H9 (cell line): ENCODE results near the gene DUSP16. TPM values are rescaled to one million over a fixed set of nuclear protein-coding genes. Genes with fewer than 3 reads are reported as not detected.

ENCODE experiments used
- DNase-seq: peaks from one replicate; pipeline ENCODE4 v3.0.0-alpha.2; 2017
- H2AFZ ChIP-seq: one replicate; pipeline ENCODE4 v1.6.1; 2013; ENCODE audit warnings: mild to moderate bottlenecking, low read length, control low read depth, moderate library complexity
- H2AK5ac ChIP-seq: 2 replicates; pipeline ENCODE4 v1.6.1; 2013; ENCODE audit warnings: low read length, control low read depth, mixed read lengths; ENCODE audit not compliant: insufficient read length
- H2BK120ac ChIP-seq: one replicate; pipeline ENCODE4 v1.6.1; 2013; ENCODE audit warnings: low read depth, mild to moderate bottlenecking, low read length, control low read depth, inconsistent platforms; ENCODE audit not compliant: poor library complexity, severe bottlenecking
- H2BK12ac ChIP-seq: 2 replicates; pipeline ENCODE4 v1.6.1; 2013; ENCODE audit warnings: low read length, control low read depth, mixed read lengths, low read depth; ENCODE audit not compliant: insufficient read length
- H2BK15ac ChIP-seq: 2 replicates; pipeline ENCODE4 v1.6.1; 2013; ENCODE audit warnings: low read depth, low read length, control low read depth
- H2BK20ac ChIP-seq: one replicate; pipeline ENCODE4 v1.6.1; 2013; ENCODE audit warnings: low read depth, mild to moderate bottlenecking, low read length, control low read depth, inconsistent platforms; ENCODE audit not compliant: poor library complexity, severe bottlenecking
- H2BK5ac ChIP-seq: 2 replicates; pipeline ENCODE4 v1.6.1; 2013; ENCODE audit warnings: low read length, control low read depth, mixed read lengths; ENCODE audit not compliant: insufficient read length
- H3K14ac ChIP-seq: 2 replicates; pipeline ENCODE4 v1.6.1; 2013; ENCODE audit warnings: low read length, control low read depth; ENCODE audit not compliant: insufficient read depth
- H3K18ac ChIP-seq: 2 replicates; pipeline ENCODE4 v1.6.1; 2013; ENCODE audit warnings: low read depth, mild to moderate bottlenecking, mixed read lengths, low read length, control low read depth; ENCODE audit not compliant: insufficient read length
- H3K23ac ChIP-seq: 2 replicates; pipeline ENCODE4 v1.6.1; 2013; ENCODE audit warnings: low read length, control low read depth, mixed read lengths, low read depth; ENCODE audit not compliant: insufficient read length
- H3K23me2 ChIP-seq: 2 replicates; pipeline ENCODE4 v1.6.1; 2013; ENCODE audit warnings: low read depth, mild to moderate bottlenecking, mixed read lengths, low read length, control low read depth; ENCODE audit not compliant: insufficient read length, poor library complexity, severe bottlenecking
- H3K27ac ChIP-seq: 2 replicates; pipeline ENCODE4 v1.5.1; 2013; ENCODE audit warnings: low read length, control low read depth, mixed read lengths, low read depth; ENCODE audit not compliant: insufficient read length
- H3K27me3 ChIP-seq: 2 replicates; pipeline ENCODE4 v1.6.1; 2013; ENCODE audit warnings: low read length, control low read depth, inconsistent platforms; ENCODE audit not compliant: insufficient read depth
- H3K4ac ChIP-seq: 2 replicates; pipeline ENCODE4 v1.6.1; 2013; ENCODE audit warnings: low read depth, mild to moderate bottlenecking, control low read depth, inconsistent platforms, low read length, moderate library complexity
- H3K4me1 ChIP-seq: 2 replicates; pipeline ENCODE4 v1.6.1; 2013; ENCODE audit warnings: low read length, control low read depth, inconsistent platforms; ENCODE audit not compliant: insufficient read depth
- H3K4me2 ChIP-seq: 2 replicates; pipeline ENCODE4 v1.6.1; 2013; ENCODE audit warnings: low read length, control low read depth, mixed read lengths; ENCODE audit not compliant: insufficient read length, insufficient read depth
- H3K56ac ChIP-seq: 2 replicates; pipeline ENCODE4 v1.6.1; 2013; ENCODE audit warnings: low read depth, mild to moderate bottlenecking, mixed read lengths, low read length, control low read depth; ENCODE audit not compliant: insufficient read length
- H3K79me1 ChIP-seq: 2 replicates; pipeline ENCODE4 v1.6.1; 2013; ENCODE audit warnings: low read depth, mild to moderate bottlenecking, moderate library complexity, low read length, control low read depth, inconsistent platforms; ENCODE audit not compliant: insufficient read depth, poor library complexity, severe bottlenecking
- H3K79me2 ChIP-seq: 2 replicates; pipeline ENCODE4 v1.6.1; 2013; ENCODE audit warnings: low read length, control low read depth, inconsistent platforms; ENCODE audit not compliant: insufficient read depth
- H3K9ac ChIP-seq: 2 replicates; pipeline ENCODE4 v1.6.1; 2013; ENCODE audit warnings: low read length, control low read depth, mixed read lengths; ENCODE audit not compliant: insufficient read length; ENCODE audit errors: extremely low read depth
- H3K9me3 ChIP-seq: one replicate; pipeline ENCODE4 v1.6.1; 2013; ENCODE audit warnings: low read depth, low read length, inconsistent platforms; ENCODE audit not compliant: control insufficient read depth
- H3T11ph ChIP-seq: one replicate; pipeline ENCODE4 v1.6.1; 2013; ENCODE audit warnings: mild to moderate bottlenecking, low read length, control low read depth, inconsistent platforms
- H4K20me1 ChIP-seq: one replicate; pipeline ENCODE4 v1.6.1; 2013; ENCODE audit not compliant: control insufficient read depth, insufficient read length, insufficient read depth
- H4K5ac ChIP-seq: 2 replicates; pipeline ENCODE4 v1.6.1; 2013; ENCODE audit warnings: low read depth, mild to moderate bottlenecking, mixed read lengths, low read length, control low read depth; ENCODE audit not compliant: insufficient read length
- H4K8ac ChIP-seq: replicated peaks from 2 replicates; pipeline ENCODE4 v1.6.1; 2013; ENCODE audit warnings: low read length, control low read depth, mixed read lengths, low read depth; ENCODE audit not compliant: insufficient read length
- H4K91ac ChIP-seq: 2 replicates; pipeline ENCODE4 v1.6.1; 2013; ENCODE audit warnings: low read depth, mild to moderate bottlenecking, moderate library complexity, mixed read lengths, low read length, control low read depth; ENCODE audit not compliant: insufficient read length
- H3K27ac Mint-ChIP-seq, 3 experiments: 2 replicates in 2 of 3; 3 replicates in 1 of 3; pipeline ENCODE4 v1.8.0; 2020 to 2021; ENCODE audit warnings: mixed read lengths in 3 of 3, mild to moderate bottlenecking in 1 of 3, moderate library complexity in 1 of 3
- H3K27me3 Mint-ChIP-seq: 2 replicates; pipeline ENCODE4 v1.8.0; 2021; ENCODE audit warnings: low read depth, mild to moderate bottlenecking, moderate library complexity, mixed read lengths
- H3K36me3 Mint-ChIP-seq, 3 experiments: 2 replicates in 2 of 3; 3 replicates in 1 of 3; pipeline ENCODE4 v1.8.0; 2020 to 2021; ENCODE audit warnings: low read depth in 3 of 3, mixed read lengths in 3 of 3; ENCODE audit not compliant: insufficient read depth in 1 of 3
- H3K4me1 Mint-ChIP-seq, 2 experiments: 2 replicates each; pipeline ENCODE4 v1.8.0; 2020; ENCODE audit warnings: mixed read lengths in 2 of 2
- H3K4me3 Mint-ChIP-seq, 2 experiments: 2 replicates in 1 of 2; 3 replicates in 1 of 2; pipeline ENCODE4 v1.8.0; 2020 to 2021; ENCODE audit warnings: mild to moderate bottlenecking in 2 of 2, mixed read lengths in 2 of 2, moderate library complexity in 1 of 2
- H3K9me3 Mint-ChIP-seq, 2 experiments: 2 replicates in 1 of 2; 3 replicates in 1 of 2; pipeline ENCODE4 v1.8.0; 2020; ENCODE audit warnings: mild to moderate bottlenecking in 2 of 2, mixed read lengths in 2 of 2, moderate library complexity in 1 of 2
- WGBS: extraction: QIAGEN DNeasy Blood & Tissue Kit; methylation state at CpG from one replicate; pipeline ENCODE4 v1.1.7; 2013; ENCODE audit warnings: missing lambda C conversion rate, low lambda C conversion rate, mixed read lengths; ENCODE audit not compliant: insufficient read length; ENCODE audit errors: extremely low coverage; 5-methylcytosine and 5-hydroxymethylcytosine counted together
- total RNA-seq: library from RNA; stranded (reverse); gene quantifications from 2 replicates; pipeline ENCODE4 v1.2.1, GENCODE V29; 2021
- TF ChIP-seq, protein P1 (sequence below): fragments of 200-600 bp; sonication (generic); conservative IDR thresholded peaks from 3 replicates; pipeline ENCODE4 v1.8.0; 2021; ENCODE audit warnings: antibody characterized with exemption, mild to moderate bottlenecking

DUSP16 gene
- total RNA-seq, 1 experiment from 2014 or later, result 64.0 TPM

DNA sequence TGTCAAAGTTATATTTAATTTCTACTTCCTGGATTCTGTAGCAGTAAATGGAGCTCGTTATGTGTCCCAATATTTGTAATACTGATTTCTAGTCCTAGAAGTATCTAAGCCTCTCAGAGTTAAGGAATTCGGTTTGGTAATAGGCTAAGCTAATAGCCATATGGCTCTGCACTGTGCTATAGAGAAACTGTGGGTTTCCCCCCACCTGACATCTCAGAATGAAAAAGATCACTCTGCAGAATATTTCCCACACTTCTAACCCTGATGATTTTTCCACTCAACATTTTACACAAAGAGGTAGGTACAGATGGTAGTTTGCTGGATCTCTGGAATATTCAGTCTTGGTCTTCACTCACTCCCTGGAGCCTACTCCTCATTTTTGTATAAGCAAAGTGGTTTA, 134.6 kb downstream of the DUSP16 start:
- H2BK12ac ChIP-seq, result no peak overlapping the region
- H2AFZ ChIP-seq, result no peak overlapping the region
- no CpG with 5 or more reads among the region's 2 CpGs for WGBS
- H2BK15ac ChIP-seq, result no peak overlapping the region
- H3K9ac ChIP-seq, result no peak overlapping the region
- no peaks in the 10 kb centered on the region for H3K79me2 ChIP-seq
- no peak overlapping the region for H2BK120ac ChIP-seq
- Mint-ChIP-seq H3K27me3 (no peaks in the 10 kb centered on the region; the same call in 1 of the 2 replicates), H3K4me1 (peaks cover 9 to 14% of the 10 kb centered on the region in 2 experiments), H3K27ac (no peak overlapping the region), H3K9me3 (peaks cover 16 to 17% of the 10 kb centered on the region in 2 experiments), H3K36me3 (peaks cover 11 to 18% (median 14%) of the 10 kb centered on the region in 3 experiments), H3K4me3 (no peak overlapping the region)
- H3K18ac ChIP-seq, result no peak overlapping the region
- no peak for DNase-seq
- no peaks in the 10 kb centered on the region for H3K4me1 ChIP-seq
- TF ChIP-seq, protein P1, sequence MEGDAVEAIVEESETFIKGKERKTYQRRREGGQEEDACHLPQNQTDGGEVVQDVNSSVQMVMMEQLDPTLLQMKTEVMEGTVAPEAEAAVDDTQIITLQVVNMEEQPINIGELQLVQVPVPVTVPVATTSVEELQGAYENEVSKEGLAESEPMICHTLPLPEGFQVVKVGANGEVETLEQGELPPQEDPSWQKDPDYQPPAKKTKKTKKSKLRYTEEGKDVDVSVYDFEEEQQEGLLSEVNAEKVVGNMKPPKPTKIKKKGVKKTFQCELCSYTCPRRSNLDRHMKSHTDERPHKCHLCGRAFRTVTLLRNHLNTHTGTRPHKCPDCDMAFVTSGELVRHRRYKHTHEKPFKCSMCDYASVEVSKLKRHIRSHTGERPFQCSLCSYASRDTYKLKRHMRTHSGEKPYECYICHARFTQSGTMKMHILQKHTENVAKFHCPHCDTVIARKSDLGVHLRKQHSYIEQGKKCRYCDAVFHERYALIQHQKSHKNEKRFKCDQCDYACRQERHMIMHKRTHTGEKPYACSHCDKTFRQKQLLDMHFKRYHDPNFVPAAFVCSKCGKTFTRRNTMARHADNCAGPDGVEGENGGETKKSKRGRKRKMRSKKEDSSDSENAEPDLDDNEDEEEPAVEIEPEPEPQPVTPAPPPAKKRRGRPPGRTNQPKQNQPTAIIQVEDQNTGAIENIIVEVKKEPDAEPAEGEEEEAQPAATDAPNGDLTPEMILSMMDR, result no peak
- no peak overlapping the region for H2BK20ac ChIP-seq
- H3K23me2 ChIP-seq, result no peaks in the 10 kb centered on the region
- H3K23ac ChIP-seq, result no peak overlapping the region
- H2AK5ac ChIP-seq, result no peak overlapping the region
- no peak overlapping the region for H2BK5ac ChIP-seq
- H4K20me1 ChIP-seq, result no peaks in the 10 kb centered on the region
- H3K56ac ChIP-seq, result no peak overlapping the region
- no peak overlapping the region for H3K27ac ChIP-seq
- no peak overlapping the region for H3T11ph ChIP-seq
- no peaks in the 10 kb centered on the region for H3K27me3 ChIP-seq
- no peak overlapping the region for H4K5ac ChIP-seq
- H3K4me2 ChIP-seq, result no peak overlapping the region
- H3K4ac ChIP-seq, result no peak overlapping the region
- H3K14ac ChIP-seq, result no peak overlapping the region
- H4K91ac ChIP-seq, result no peak overlapping the region
- no peaks in the 10 kb centered on the region for H3K79me1 ChIP-seq
- no peak overlapping the region for H4K8ac ChIP-seq
- H3K9me3 ChIP-seq, result no peaks in the 10 kb centered on the region
